Subcutaneous adipose tissue (tissue), 4 donors: ENCODE measurements around the gene SLU7. TPM values are rescaled to one million over a fixed set of nuclear protein-coding genes. Genes with fewer than 3 reads are reported as not detected.

ENCODE experiments used
- total RNA-seq, 4 donors: library from RNA; depleted of rRNA; stranded (reverse); fragments of >200 nt; gene quantifications; one replicate each; pipeline ENCODE4 v1.1.0, GENCODE V29; 2016
- TF ChIP-seq, protein P1 (sequence below): fragments of 450-650 bp; IDR thresholded peaks from one replicate; pipeline ENCODE4 v1.5.1; 2016; ENCODE audit warnings: low read depth, mild to moderate bottlenecking, control low read depth, antibody characterized with exemption, moderate library complexity

The SLU7 gene
- total RNA-seq, 4 donors from 2014 or later = 42.8 to 98.0 (median 70.5) TPM

DNA sequence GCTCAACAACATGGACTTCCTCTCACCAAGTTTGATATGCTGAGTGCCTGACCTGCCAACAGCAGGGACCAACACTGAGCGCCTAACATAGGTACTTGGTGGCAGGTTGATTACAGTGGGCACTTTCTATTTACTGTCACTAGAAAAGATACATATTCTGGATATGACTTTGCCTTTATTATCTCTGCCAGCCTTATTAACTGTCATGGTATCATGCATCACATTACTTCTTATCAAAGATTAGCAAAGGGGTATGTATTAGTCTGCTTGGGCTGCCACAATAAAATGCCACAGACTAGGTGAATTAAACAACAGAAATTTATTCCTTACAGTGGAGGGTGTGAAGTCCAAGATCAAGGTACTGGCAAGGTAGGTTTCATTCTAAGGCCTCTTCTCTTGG is 34.2 kb downstream of the SLU7 start:
- TF ChIP-seq, protein P1, sequence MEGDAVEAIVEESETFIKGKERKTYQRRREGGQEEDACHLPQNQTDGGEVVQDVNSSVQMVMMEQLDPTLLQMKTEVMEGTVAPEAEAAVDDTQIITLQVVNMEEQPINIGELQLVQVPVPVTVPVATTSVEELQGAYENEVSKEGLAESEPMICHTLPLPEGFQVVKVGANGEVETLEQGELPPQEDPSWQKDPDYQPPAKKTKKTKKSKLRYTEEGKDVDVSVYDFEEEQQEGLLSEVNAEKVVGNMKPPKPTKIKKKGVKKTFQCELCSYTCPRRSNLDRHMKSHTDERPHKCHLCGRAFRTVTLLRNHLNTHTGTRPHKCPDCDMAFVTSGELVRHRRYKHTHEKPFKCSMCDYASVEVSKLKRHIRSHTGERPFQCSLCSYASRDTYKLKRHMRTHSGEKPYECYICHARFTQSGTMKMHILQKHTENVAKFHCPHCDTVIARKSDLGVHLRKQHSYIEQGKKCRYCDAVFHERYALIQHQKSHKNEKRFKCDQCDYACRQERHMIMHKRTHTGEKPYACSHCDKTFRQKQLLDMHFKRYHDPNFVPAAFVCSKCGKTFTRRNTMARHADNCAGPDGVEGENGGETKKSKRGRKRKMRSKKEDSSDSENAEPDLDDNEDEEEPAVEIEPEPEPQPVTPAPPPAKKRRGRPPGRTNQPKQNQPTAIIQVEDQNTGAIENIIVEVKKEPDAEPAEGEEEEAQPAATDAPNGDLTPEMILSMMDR = no peak

DNA sequence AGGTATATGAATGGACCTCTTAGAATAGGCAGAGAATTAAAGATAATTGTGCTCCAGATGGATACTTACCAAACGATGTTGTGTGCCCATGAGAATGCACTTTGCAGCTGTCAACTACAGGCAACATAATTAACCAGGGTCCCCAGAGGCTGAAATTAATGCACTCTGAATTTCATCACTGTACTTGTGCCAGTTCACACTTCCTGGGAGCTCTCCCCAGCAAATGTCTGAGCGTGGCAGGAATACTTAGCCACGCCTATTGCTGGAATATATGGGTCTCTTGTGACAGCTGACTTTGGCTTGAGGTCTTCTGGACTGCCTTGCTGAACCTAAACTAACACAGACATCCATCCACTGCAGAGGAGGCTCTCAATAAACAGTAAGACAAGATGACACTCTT is 36.5 kb downstream of the SLU7 start:
- TF ChIP-seq, protein P1 = no peak

DNA sequence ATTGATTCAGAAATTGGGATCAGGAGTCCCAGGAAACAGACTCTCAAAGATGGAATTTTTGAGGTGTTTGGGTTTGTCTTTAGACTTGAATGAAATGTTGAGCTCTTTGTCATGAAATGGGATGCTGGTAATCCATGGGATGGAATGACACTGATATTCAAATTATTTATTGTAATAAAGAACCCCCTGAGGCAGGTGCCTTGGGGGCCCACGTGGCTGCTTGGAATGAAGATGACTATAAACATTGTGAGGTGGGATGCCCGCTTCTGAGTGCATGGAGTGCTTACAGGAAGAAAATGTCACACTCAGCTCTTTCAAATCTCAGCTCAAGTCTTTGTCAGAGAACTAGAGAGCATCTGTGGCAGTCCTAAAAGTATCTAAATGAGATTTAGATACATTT is 38.8 kb downstream of the SLU7 start:
- TF ChIP-seq, protein P1 = no peak

DNA sequence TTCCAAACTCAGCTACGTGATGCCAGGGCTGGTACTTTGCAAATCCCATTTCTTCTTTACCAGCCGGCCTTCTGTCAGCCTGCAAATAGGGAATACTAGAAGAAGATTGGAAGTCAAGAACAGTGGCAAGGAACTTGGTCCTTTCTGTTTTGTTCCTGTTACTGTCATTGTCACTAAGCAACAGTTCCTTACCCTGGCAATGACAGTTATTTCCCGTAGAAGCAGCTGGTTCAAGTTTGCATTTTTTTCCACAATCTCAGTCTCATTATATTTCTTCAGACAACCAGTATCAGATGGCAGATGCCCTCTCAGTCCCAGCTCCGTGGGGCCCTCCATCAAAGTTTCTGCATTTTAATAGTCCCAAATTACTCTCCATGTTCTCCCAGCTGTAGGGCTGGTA is 39.4 kb downstream of the SLU7 start:
- TF ChIP-seq, protein P1 = no peak

DNA sequence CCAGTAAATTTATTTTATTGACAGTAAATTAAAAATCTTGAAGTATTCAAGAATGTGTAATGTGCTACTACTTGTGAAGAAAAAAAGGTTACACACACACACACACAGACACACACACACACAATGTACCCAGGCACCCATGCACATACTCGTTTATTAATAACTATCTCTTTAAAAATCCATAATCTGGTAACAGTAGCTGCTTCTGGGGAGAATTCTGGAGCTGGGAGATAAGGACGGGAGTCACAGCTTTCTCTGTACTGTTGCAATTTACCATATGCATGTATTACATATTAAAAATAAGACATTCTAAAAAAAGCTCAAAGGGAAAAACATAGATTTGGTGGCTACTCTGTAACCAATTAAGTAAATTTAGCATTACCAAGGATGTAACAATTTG is 40.6 kb downstream of the SLU7 start:
- TF ChIP-seq, protein P1 = no peak

DNA sequence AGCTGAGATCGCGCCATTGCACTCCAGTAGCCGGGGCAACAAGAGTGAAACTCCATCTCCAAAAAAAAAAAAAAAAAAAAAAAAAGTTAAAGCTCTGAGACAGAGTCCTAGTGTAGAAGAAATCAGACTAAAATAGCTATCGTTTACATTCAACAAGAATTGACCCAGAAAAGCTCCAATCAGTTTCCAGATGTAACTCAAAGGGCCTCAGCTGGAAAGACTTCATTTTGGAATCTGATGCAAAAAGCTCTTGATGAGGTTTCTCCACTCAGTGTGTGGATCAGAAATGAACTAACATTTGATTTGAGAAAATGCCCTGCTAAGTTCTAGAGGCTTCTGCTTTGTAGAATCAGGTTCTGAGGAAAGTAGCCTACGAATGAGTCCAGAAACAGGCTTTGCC is 41.2 kb downstream of the SLU7 start:
- TF ChIP-seq, protein P1 = no peak

DNA sequence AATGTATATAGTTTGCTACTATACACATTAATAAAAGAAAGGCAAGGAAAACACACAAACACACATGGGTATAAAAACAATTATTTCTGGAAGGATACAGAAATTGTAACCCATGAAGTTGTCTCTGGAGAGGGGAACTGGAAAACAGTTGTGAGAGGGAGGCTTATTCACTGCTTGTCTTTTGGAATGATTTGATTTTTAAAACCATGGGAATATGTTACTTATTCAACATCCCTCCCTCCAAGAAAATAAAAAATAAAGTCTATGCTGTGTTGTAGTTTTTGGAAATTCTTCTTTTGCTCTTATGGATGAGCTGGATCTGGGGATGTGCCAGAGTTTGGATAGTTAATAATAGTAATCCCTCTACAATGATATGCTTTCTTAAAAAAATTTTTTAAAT is 42.5 kb downstream of the SLU7 start:
- TF ChIP-seq, protein P1 = no peak
